ENCODE data around the gene SUN2. TPM values are rescaled to one million over a fixed set of nuclear protein-coding genes. Genes with fewer than 3 reads are reported as not detected.
"Not testable (repeated sequence)": the region's sequence is repeated elsewhere in the genome, so short reads cannot be mapped to it uniquely, and the experiment has no call there.

SUN2 gene
- 42.0 and 57.2 TPM in 2 replicates for total RNA-seq (2014; rRNA removed; shearing (Covaris generic))

GRCh38 chr22:38755911-38756532 is at the start of gene SUN2:
TSS of gene SUN2 (minus strand) at chr22:38755998. CDS start at chr22:38752628, 3,370 bp downstream.
- DNase-seq (ENCODE audit: low spot score), result peak; percentile 76

- DNase-seq (ENCODE audit: low spot score), result not testable (repeated sequence)
These were observed 49.3 kb upstream of the SUN2 start for GRCh38 chr22:38805041-38805593.

GRCh38 chr22:38802671-38803121 is 46.9 kb upstream of the SUN2 start:
- peak; percentile 84 for DNase-seq (ENCODE audit: low spot score)

DNA sequence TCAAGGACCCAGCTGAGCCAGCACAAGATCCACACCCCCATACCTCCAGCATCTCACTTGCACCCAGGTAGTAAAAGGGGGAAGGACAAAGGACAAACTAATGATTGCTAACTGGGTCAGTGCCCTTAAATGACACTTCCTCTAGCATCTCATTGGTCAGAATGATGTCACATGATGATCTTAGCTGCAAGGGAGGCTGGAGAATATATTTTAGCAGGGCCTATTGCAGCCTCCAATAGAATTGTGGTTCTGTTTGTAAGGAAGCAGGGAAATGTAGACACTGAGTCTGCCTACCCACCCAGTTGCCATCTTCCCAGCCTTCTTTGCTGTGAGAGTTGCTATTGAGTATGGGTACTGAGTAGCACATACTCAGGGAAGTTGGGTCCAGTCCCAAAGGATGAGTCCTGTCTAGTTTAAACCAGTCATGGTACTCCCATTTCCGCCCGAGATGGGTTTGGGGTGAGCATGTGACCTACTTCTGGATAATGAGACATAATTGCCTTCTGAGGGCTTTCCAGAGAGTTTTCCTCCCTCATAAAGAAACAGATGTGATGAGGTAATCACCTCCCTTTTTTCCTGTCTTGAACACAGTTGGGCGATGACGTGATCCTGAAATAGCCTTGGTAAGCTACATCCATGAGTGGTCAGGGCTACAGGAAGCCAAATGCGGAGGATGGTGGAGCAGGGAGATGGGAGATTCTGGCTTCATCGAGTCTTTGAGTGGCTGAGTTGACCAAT is 43.6 kb upstream of the SUN2 start:
- peak; percentile 55 for DNase-seq (ENCODE audit: low spot score)

- DNase-seq (ENCODE audit: low spot score), result no peak
These were observed 42.7 kb upstream of the SUN2 start for GRCh38 chr22:38798496-38798895.

DNA sequence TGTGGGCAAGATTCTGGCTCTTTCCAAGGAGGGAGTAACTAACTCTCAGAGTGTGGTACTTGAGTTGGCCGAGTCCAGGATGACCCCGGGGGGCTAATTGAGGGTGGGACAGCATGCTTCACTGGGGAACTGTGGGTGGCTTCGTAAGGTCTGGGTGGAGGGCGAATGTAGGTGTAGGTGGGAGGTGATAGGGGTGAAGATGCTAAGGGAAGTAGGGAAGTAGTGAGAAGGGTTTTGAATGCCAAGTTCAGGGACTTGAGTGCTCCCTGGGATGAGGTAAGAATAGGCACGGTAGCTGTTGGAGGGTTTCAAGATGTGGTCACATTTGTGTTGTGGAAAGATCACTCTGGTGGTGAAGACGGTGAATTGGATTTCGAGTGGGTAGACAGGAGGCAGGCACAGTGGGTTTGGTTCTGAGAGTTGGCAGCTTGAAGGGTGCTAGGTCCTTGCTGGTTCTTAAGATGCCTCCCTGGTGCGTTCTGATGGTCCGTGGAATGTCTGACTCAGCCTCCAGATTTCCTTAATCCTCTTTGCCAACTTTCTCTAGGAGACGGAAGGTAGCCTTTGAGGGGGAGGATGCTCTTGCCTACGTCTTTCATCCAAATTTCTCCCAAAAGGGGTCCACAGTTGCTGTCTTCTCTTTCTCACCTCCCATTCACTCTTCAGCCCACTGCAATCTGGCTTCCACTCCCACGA is 40.6 kb upstream of the SUN2 start:
- DNase-seq (ENCODE audit: low spot score), result no peak

DNA sequence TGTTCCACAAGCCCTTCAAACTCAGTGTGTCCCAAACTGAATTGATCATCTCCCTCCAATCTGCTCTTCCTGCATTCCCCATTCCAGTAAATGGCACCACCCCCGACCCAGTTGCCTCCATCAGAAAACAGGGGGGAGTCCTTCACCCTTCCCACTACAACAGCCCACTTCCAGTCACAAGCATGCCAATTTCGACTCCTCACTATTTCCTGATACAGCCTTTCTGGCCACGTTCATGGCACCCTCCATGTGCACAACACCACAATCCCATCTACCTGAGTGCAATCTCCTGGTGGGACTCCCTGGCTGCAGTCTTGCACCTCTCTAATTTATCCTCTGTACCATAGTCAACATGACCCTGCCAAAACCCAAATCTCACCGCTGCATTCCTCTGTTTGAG is 39.8 kb upstream of the SUN2 start:
- DNase-seq (ENCODE audit: low spot score), result no peak

- peak; percentile 98 for DNase-seq (ENCODE audit: low spot score)
These were observed 38.1 kb upstream of the SUN2 start, which contains the start of gene DNAL4 for GRCh38 chr22:38793721-38794466. TSS of gene DNAL4 (minus strand) at chr22:38794143. CDS start at chr22:38782731, 11,412 bp downstream.

GRCh38 chr22:38793317-38793716 is 37.5 kb upstream of the SUN2 start:
- no peak for DNase-seq (ENCODE audit: low spot score)

DNA sequence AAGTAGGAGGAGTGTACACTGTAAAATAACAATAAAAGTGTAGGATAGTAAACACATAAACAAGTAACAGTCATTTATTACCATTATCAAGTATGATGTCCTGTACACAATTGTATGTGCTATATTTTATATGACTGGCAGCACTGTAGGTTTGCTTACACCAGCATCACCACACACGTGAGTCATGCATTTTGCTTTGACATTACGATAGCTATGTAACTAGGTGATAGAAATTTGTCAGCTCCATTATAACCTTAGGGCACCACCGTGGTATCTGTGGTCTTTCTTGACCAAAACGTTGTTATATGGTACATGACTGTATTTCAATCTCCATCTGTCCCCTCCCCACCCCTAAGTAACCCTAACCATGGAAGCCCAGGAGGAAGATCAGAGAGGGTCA is 37.0 kb upstream of the SUN2 start:
- no peak for DNase-seq (ENCODE audit: low spot score)

GRCh38 chr22:38789606-38790005 is 33.8 kb upstream of the SUN2 start:
- no peak for DNase-seq (ENCODE audit: low spot score)

DNA sequence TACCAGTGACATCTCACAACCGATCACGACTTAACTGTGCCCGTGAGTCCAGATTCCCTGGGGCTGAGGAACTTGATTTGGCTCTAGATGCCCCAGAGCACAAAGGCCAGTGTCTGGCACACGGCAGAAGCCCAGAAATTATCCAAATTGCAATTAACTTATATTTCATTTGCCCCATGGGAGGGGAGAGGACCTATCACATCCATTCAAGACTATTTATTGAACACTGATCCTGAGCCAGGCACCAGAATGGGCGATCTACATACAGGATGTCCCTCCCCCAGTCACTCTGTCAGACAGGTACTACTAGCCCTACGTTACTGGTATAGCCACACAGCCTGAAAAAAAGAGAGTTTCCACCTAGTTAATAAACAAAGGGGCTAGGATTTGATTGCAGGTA is 33.0 kb upstream of the SUN2 start:
- DNase-seq (ENCODE audit: low spot score), result no peak

GRCh38 chr22:38788021-38788816 is 32.4 kb upstream of the SUN2 start:
- DNase-seq (ENCODE audit: low spot score), result peak; percentile 93

DNA sequence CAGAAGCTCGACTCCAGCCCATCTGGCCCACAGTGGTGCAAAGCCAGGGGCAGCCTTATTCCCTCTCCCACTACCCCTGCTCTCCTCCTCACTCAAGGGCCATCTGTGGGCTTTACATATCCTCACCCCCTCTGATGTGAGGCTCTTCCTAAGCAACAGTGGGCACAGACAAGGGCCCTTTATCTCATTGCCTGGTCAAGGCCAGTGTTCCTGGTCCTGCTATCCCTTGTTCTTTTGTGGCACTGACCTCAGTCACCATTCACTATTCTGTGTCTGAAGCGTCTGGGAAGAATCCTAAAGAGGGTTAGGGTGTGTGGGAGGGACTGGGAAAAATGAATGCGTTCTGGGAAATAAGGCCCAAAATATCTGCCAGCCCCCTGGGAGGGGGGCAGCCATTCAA is 30.8 kb upstream of the SUN2 start:
- no peak for DNase-seq (ENCODE audit: low spot score)

GRCh38 chr22:38784856-38785255 is 29.1 kb upstream of the SUN2 start:
- DNase-seq (ENCODE audit: low spot score), result no peak

GRCh38 chr22:38784035-38784434 is 28.2 kb upstream of the SUN2 start:
- DNase-seq (ENCODE audit: low spot score), result no peak

- no peak for DNase-seq (ENCODE audit: low spot score)
These were observed 27.4 kb upstream of the SUN2 start for GRCh38 chr22:38783095-38783615.

DNA sequence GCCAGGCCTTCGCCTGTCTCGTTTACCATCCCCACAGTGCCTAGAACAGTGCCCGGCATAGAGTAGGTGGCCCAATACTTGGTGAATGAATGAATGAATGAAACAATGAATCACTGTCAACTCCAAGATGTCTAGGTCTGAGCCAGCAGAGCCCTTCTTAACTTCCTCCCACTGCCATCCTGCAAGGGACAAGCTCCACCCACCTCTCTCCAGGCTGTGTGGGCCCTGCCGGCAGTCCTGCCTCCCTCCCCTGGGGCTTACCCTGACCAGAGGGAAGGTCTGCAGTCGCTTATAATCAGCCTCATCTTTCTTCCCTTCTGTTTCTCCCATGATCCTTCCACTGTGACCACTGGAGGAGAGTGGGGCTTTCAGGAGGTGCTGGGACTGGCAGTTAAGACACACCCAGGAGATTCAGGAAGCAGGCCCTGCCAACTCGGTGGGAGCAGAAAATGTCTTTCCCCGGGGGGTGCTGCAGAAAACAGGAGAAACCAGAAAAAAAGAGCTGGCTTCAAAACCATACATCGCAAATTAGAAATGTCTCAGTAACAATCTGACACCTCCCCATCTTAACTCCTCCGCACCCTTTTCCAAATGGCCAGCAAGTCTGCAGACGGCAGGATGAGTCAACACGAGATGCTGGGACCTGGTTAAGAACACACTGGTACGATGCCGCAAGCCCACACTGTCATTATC is 26.8 kb upstream of the SUN2 start:
- DNase-seq (ENCODE audit: low spot score), result peak; percentile 36

DNA sequence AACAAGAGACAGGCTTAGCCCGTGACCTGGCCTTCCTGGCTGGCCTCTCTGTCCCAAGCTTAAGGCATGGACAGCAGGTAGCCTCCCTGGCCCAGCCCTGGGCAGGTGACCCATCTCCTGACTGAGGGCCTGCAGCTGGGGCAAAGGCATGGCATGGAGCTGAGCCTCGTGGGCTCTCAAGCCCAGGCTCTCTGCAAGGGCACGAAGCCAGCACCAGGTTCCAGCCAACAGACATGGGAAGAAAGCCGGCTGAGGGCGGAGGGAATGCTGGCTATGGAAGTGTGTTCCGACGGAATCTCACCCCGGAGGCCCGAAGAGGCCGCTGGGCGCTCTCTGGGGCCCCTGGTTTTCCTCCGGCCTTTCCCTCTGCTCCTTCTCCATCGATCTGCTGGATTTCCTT is 25.2 kb upstream of the SUN2 start:
- DNase-seq (ENCODE audit: low spot score), result no peak

Measured in H4 (cell line).